Measurements from ENCODE around the gene MYEOV.

The MYEOV gene

DNA sequence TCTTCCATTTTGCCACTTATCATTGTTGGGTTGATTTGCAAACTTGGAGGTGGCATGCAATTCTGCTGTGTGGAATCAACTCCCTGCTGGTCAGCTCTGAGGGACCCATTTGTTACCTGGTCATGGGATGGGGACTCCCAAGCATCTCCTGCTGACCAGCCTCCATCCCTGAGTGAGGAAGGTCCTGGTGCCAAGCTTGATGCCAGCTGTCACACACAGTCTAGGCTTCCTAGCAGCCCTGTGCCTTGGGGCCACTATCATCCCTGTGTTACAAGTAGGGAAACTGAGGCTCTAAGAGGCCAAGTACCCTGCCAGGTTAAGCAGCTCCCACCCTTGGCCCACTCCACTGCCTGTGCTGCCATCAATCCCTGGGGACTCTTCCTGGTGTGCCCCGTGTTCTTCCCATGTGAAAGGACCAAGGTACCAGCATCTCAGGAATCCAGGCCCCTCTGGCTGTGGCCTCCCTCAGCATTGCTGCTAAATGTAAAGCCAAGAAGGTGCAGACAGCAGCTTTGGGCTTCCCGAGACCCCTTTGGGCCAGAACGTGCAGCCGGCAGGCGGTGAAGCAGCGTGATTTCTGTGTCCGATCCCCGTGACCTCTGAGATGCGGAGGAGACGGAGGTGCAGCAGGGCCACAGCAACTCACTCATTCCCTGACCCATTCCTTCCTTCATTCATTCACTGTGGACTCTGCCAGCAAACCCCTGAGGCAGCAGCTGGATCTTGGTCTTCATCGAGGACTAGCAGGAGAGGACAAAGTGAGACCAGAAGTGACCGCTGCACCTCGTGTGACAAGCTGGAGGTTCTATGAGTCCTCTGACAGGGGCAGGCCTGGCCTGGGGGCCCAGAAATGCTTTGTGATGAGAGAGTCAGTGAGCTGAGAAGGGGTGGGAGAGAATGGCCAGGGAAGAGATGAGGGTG is 49.7 kb downstream of the MYEOV start:
- no peaks in the 10 kb centered on the region for H3K9me3 ChIP-seq (replicated peaks; ENCODE audit: insufficient read depth, low read length)
- H3K79me2 ChIP-seq (ENCODE audit: low read length) = peaks cover 46% of the 10 kb centered on the region
- H4K20me1 ChIP-seq (ENCODE audit: insufficient read depth, low read length) = no peaks in the 10 kb centered on the region
- H3K4me1 ChIP-seq (ENCODE audit: low read length) = no peaks in the 10 kb centered on the region
- no peaks in the 10 kb centered on the region for H3K36me3 ChIP-seq (replicated peaks; ENCODE audit: insufficient read depth, low read length)
- H3K9me2 ChIP-seq (replicated peaks; ENCODE audit: insufficient read depth, low read length) = no peaks in the 10 kb centered on the region
- H2AFZ ChIP-seq (ENCODE audit: low read length) = no peak overlapping the region
- TF ChIP-seq, protein P1, sequence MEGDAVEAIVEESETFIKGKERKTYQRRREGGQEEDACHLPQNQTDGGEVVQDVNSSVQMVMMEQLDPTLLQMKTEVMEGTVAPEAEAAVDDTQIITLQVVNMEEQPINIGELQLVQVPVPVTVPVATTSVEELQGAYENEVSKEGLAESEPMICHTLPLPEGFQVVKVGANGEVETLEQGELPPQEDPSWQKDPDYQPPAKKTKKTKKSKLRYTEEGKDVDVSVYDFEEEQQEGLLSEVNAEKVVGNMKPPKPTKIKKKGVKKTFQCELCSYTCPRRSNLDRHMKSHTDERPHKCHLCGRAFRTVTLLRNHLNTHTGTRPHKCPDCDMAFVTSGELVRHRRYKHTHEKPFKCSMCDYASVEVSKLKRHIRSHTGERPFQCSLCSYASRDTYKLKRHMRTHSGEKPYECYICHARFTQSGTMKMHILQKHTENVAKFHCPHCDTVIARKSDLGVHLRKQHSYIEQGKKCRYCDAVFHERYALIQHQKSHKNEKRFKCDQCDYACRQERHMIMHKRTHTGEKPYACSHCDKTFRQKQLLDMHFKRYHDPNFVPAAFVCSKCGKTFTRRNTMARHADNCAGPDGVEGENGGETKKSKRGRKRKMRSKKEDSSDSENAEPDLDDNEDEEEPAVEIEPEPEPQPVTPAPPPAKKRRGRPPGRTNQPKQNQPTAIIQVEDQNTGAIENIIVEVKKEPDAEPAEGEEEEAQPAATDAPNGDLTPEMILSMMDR (IDR thresholded peaks at IDR 0.05; ENCODE audit: low read length) = no peak
- TF ChIP-seq EZH2 (optimal IDR thresholded peaks at IDR 0.05; ENCODE audit: low read depth, low read length) = no peak
- no peak for TF ChIP-seq EZH2phosphoT487 (IDR thresholded peaks at IDR 0.05; ENCODE audit: low read length)
- no peak overlapping the region for H3K27ac ChIP-seq (ENCODE audit: low read length)
- no peaks in the 10 kb centered on the region for H3K27me3 ChIP-seq (replicated peaks; ENCODE audit: insufficient read depth, low read length)
- no peaks in the 10 kb centered on the region for H3F3A ChIP-seq (ENCODE audit: insufficient read depth, low read length)
- no peak overlapping the region for H3K4me3 ChIP-seq (ENCODE audit: low read length)
- no peak overlapping the region for H3K9ac ChIP-seq (ENCODE audit: low read length)
- no peak overlapping the region for H3K4me2 ChIP-seq (ENCODE audit: low read depth, low read length)
- DNase-seq = no peak

DNA sequence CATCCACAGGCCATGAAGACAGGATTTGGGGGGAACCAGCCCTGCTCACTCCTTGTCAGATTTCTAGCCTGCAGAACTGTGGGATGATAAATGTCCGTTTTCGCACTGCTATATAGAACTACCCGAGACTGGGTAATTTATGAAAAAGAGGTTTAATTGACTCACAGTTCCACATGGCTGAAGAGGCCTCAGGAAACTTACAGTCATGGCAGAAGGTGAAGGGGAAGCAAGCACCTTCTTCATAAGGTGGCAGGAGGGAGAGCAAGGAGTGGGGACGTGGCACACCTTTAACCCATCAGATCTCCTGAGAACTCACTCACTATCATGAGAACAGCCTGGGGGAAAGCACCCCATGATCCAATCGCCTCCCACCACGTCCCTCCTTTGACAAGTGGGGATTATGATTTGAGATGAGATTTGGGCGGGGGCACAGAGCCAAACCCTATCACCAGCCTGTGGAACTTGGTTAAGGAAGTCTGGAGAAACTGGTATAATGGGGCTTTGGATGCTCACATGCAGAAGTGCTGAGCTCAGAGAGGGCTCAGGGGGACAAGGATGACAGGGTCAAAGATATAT is 50.7 kb downstream of the MYEOV start:
- Histone ChIP-seq H4K20me1 (ENCODE audit: insufficient read depth, low read length) (no peaks in the 10 kb centered on the region), H3K9me2 (replicated peaks; ENCODE audit: insufficient read depth, low read length) (no peaks in the 10 kb centered on the region), H3K79me2 (ENCODE audit: low read length) (peaks cover 45% of the 10 kb centered on the region), H3K4me3 (ENCODE audit: low read length) (no peak overlapping the region), H3K36me3 (replicated peaks; ENCODE audit: insufficient read depth, low read length) (no peaks in the 10 kb centered on the region), H3K27ac (ENCODE audit: low read length) (no peak overlapping the region), H3K9me3 (replicated peaks; ENCODE audit: insufficient read depth, low read length) (no peaks in the 10 kb centered on the region), H2AFZ (ENCODE audit: low read length) (no peak overlapping the region), H3K27me3 (replicated peaks; ENCODE audit: insufficient read depth, low read length) (no peaks in the 10 kb centered on the region), H3K9ac (ENCODE audit: low read length) (no peak overlapping the region), H3K4me2 (ENCODE audit: low read depth, low read length) (no peak overlapping the region), H3K4me1 (ENCODE audit: low read length) (no peaks in the 10 kb centered on the region), H3F3A (ENCODE audit: insufficient read depth, low read length) (no peaks in the 10 kb centered on the region)
- TF ChIP-seq, protein P1 (IDR thresholded peaks at IDR 0.05; ENCODE audit: low read length) = no peak
- TF ChIP-seq EZH2phosphoT487 (IDR thresholded peaks at IDR 0.05; ENCODE audit: low read length) (no peak), EZH2 (optimal IDR thresholded peaks at IDR 0.05; ENCODE audit: low read depth, low read length) (no peak)
- no peak for DNase-seq
